HCT116 (cell line): ENCODE results near the gene CEP170B.

Experiments used
- MAX ChIP-seq: IDR thresholded peaks from 2 replicates; pipeline ENCODE4 v1.6.1; 2012
- POLR2A ChIP-seq: IDR thresholded peaks from 2 replicates; pipeline ENCODE4 v1.7.0; 2011; ENCODE audit warnings: borderline replicate concordance; ENCODE audit not compliant: insufficient read depth, insufficient read length; ENCODE audit errors: extremely low read depth
- RAD21 ChIP-seq: IDR thresholded peaks from 2 replicates; pipeline ENCODE4 v1.6.1; 2012; ENCODE audit warnings: low read depth, mild to moderate bottlenecking
- ZFX ChIP-seq: fragments of 450-650 bp; IDR thresholded peaks from 2 replicates; pipeline ENCODE4 v1.6.1; 2017
- ZNF274 ChIP-seq: fragments of 200-500 bp; sonication (Bioruptor generic); IDR thresholded peaks from 2 replicates; pipeline ENCODE4 v1.6.1; 2014; ENCODE audit warnings: mild to moderate bottlenecking, low read depth, low read length, inconsistent platforms
- TF ChIP-seq, protein P1 (sequence below), 3 experiments: fragments of 200-600 bp in 1 of 3; sonication (generic) in 1 of 3; IDR thresholded peaks in 2 of 3; conservative IDR thresholded peaks in 1 of 3; 2 replicates each; pipeline ENCODE4 v1.5.1; 2012 to 2017; ENCODE audit warnings: low read depth in 2 of 3, low read length in 2 of 3, antibody characterized with exemption in 1 of 3, borderline replicate concordance in 1 of 3, control low read depth in 1 of 3, mild to moderate bottlenecking in 1 of 3, mixed read lengths in 1 of 3, mixed run types in 1 of 3, moderate library complexity in 1 of 3; ENCODE audit not compliant: insufficient read depth in 1 of 3
- TF ChIP-seq, protein P2 (sequence below): IDR thresholded peaks from 2 replicates; pipeline ENCODE4 v1.6.1; 2012; ENCODE audit warnings: low read depth

GRCh38 chr14:104818714-104819161, 46.3 kb upstream of the CEP170B start:
- TF ChIP-seq RAD21 = no peak
- TF ChIP-seq, protein P1, sequence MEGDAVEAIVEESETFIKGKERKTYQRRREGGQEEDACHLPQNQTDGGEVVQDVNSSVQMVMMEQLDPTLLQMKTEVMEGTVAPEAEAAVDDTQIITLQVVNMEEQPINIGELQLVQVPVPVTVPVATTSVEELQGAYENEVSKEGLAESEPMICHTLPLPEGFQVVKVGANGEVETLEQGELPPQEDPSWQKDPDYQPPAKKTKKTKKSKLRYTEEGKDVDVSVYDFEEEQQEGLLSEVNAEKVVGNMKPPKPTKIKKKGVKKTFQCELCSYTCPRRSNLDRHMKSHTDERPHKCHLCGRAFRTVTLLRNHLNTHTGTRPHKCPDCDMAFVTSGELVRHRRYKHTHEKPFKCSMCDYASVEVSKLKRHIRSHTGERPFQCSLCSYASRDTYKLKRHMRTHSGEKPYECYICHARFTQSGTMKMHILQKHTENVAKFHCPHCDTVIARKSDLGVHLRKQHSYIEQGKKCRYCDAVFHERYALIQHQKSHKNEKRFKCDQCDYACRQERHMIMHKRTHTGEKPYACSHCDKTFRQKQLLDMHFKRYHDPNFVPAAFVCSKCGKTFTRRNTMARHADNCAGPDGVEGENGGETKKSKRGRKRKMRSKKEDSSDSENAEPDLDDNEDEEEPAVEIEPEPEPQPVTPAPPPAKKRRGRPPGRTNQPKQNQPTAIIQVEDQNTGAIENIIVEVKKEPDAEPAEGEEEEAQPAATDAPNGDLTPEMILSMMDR (IDR thresholded peaks at IDR 0.05 in 2 of 3, conservative IDR thresholded peaks at IDR 0.05 in 1 of 3; ENCODE audit: borderline replicate concordance in 1 of 3, insufficient read depth in 1 of 3, low read depth in 2 of 3, low read length in 2 of 3) = no peak
- TF ChIP-seq MAX = no peak
- TF ChIP-seq POLR2A = no peak
- no peak for TF ChIP-seq ZNF274
- TF ChIP-seq, protein P2, sequence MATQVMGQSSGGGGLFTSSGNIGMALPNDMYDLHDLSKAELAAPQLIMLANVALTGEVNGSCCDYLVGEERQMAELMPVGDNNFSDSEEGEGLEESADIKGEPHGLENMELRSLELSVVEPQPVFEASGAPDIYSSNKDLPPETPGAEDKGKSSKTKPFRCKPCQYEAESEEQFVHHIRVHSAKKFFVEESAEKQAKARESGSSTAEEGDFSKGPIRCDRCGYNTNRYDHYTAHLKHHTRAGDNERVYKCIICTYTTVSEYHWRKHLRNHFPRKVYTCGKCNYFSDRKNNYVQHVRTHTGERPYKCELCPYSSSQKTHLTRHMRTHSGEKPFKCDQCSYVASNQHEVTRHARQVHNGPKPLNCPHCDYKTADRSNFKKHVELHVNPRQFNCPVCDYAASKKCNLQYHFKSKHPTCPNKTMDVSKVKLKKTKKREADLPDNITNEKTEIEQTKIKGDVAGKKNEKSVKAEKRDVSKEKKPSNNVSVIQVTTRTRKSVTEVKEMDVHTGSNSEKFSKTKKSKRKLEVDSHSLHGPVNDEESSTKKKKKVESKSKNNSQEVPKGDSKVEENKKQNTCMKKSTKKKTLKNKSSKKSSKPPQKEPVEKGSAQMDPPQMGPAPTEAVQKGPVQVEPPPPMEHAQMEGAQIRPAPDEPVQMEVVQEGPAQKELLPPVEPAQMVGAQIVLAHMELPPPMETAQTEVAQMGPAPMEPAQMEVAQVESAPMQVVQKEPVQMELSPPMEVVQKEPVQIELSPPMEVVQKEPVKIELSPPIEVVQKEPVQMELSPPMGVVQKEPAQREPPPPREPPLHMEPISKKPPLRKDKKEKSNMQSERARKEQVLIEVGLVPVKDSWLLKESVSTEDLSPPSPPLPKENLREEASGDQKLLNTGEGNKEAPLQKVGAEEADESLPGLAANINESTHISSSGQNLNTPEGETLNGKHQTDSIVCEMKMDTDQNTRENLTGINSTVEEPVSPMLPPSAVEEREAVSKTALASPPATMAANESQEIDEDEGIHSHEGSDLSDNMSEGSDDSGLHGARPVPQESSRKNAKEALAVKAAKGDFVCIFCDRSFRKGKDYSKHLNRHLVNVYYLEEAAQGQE = no peak
- no peak for TF ChIP-seq ZFX
